Neural progenitor cell (in vitro differentiated cells): ENCODE data around the gene TRPC5OS.

Experiments
- EZH2 ChIP-seq: fragments of 200-600 bp; sonication (generic); IDR thresholded peaks from 2 replicates; pipeline ENCODE4 v1.6.1; 2017; ENCODE audit warnings: antibody characterized with exemption, mild to moderate bottlenecking, moderate library complexity
- EZH2phosphoT487 ChIP-seq: fragments of 200-600 bp; sonication (generic); IDR thresholded peaks from 2 replicates; pipeline ENCODE4 v1.6.1; 2017; ENCODE audit warnings: antibody characterized with exemption
- TF ChIP-seq, protein P1 (sequence below): fragments of 200-600 bp; sonication (generic); IDR thresholded peaks from 2 replicates; pipeline ENCODE4 v1.5.1; 2017; ENCODE audit warnings: antibody characterized with exemption, mild to moderate bottlenecking

DNA sequence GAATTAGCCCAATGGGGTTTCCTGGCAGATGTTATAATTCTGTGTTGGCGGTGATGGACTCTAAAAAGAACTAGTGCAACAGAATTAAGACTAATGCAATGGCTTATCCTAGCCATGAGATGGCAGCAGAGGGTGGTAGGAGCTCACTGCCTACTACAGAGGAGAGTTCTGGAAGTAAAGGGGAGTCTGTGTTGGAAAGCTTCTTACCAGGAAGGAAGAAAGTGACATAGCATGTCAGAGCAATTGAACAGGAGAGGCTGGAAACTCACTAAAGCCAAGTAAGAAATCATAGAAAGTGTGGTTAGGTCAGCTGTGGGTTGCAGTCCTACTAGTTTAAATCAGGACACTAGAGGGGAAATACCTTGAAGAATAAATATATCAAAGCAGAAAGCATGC lies 6.3 kb upstream of the TRPC5OS start:
- TF ChIP-seq, protein P1, sequence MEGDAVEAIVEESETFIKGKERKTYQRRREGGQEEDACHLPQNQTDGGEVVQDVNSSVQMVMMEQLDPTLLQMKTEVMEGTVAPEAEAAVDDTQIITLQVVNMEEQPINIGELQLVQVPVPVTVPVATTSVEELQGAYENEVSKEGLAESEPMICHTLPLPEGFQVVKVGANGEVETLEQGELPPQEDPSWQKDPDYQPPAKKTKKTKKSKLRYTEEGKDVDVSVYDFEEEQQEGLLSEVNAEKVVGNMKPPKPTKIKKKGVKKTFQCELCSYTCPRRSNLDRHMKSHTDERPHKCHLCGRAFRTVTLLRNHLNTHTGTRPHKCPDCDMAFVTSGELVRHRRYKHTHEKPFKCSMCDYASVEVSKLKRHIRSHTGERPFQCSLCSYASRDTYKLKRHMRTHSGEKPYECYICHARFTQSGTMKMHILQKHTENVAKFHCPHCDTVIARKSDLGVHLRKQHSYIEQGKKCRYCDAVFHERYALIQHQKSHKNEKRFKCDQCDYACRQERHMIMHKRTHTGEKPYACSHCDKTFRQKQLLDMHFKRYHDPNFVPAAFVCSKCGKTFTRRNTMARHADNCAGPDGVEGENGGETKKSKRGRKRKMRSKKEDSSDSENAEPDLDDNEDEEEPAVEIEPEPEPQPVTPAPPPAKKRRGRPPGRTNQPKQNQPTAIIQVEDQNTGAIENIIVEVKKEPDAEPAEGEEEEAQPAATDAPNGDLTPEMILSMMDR = peak; percentile 92
- TF ChIP-seq EZH2 (no peak), EZH2phosphoT487 (no peak)
